Epidermal melanocyte (primary cell): Measurements from ENCODE around the gene POMGNT2.

ENCODE experiments used
- DNase-seq: peaks from one replicate; pipeline ENCODE4 v3.0.0; 2011; ENCODE audit warnings: low spot score; ENCODE audit not compliant: insufficient read length

POMGNT2 gene

GRCh38 chr3:43105596-43106292, at the start of gene POMGNT2:
Gene POMGNT2 (minus strand): TSS chr3:43106079. CDS start chr3:43081431, 24,648 bp downstream.
- peak; percentile 96 for DNase-seq

DNA sequence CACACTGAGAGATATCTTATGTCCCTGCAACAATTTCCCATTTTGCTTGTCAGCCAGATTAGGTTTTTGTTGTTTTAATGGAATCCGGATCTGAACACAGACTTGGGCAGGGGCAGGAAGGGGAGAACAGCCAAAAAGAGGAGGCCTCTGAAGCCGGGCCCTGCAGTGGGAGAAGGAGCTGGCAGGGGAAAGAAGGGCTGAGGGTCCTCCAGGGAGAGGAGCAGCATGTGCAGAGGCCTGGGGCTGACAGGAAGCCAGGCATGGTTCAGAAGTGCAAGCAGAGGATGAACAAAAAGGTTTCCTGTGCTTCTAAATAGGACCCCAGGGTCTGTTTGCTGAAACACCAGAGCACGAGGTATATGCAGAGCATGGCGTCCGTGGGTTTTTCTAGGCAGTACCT, 49.1 kb upstream of the POMGNT2 start:
- DNase-seq = no peak

- DNase-seq = no peak
Observed at GRCh38 chr3:43153216-43154083, 47.6 kb upstream of the POMGNT2 start.

- peak; percentile 57 for DNase-seq
Observed at GRCh38 chr3:43152649-43153048, 46.8 kb upstream of the POMGNT2 start.

DNA sequence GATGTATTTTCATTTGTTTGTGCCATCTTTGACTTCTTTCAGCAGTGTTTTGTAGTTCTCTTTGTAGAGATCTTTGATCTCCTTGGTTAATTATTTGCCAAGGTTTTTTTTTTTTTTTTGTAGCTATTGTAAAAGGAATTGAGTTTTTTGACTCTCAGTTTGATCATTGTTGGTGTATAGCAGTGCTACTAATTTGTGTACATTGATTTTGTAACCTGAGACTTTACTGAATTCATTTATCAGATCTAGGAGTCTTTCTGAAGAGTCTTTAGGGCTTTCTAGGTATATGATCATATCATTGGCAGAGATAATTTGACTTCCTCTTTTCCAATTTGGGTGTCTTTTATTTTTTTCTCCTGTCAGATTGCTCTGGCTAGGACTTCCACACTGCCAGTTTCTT, 42.2 kb upstream of the POMGNT2 start:
- DNase-seq = no peak

GRCh38 chr3:43146599-43146998, 40.7 kb upstream of the POMGNT2 start:
- DNase-seq = no peak

- DNase-seq = no peak
Observed at GRCh38 chr3:43144761-43145490, 39.0 kb upstream of the POMGNT2 start.

DNA sequence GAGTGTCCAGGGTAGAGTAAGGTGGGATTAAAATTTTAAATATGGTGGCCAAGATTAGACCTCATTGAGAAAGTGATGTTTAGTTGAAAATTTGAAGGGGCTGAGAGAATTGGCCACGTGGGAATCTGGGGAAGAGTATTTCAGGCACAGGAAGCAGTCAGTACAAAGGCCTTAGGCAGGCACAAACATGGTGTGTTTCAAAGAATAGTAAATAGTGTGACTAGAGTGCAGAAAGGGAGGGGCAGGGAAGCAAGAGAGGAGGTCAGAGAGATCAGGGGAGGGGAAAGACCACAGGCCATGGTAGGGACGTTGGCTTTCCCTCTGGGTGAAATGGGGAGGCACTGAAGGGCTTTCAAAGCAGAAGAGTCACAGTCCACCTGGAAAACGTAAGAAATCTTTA, 36.6 kb upstream of the POMGNT2 start:
- no peak for DNase-seq

GRCh38 chr3:43138488-43139231, 32.8 kb upstream of the POMGNT2 start:
- DNase-seq = no peak

GRCh38 chr3:43132870-43133636, 27.2 kb upstream of the POMGNT2 start:
- DNase-seq = no peak

GRCh38 chr3:43132193-43132592, 26.3 kb upstream of the POMGNT2 start:
- no peak for DNase-seq

GRCh38 chr3:43128464-43128863, 22.6 kb upstream of the POMGNT2 start:
- no peak for DNase-seq

DNA sequence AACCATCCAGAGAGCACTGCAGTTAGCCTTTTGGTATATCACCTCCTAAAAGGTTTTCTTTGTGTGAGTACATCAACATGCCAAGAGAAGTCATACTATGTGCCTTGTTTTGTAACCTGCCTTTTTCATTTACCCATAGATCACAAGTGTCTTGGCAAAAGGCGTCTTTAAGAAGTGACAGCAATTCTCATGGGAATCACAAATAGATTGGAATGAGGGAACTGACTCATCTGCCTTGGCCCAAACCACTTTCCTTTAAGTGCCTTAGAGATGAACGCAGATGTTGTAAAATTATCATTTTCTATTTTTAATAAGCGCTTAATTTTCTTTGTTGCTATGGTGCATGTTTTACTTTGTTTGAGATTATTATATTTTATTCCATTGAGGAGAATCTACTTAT, 20.7 kb upstream of the POMGNT2 start:
- no peak for DNase-seq

- no peak for DNase-seq
Observed at GRCh38 chr3:43123895-43124294, 18.0 kb upstream of the POMGNT2 start.

DNA sequence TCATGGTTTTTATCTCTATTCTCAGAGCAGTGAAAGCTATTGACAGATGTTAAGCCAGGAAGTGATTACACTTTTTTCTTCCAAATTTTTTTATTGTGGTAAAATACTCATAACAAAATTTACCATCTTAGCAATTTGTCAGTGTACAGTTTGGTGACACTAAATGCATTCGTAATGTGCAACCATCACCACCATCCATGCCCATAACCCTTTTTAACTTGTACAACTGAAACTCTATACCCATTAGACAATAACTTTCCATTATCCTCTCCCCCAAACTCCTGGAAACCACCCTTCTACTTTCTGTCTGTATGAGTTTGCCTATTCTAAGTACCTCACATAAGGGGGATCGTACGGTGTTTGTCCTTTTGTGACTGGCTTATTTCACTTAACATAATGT, 15.1 kb upstream of the POMGNT2 start:
- DNase-seq = no peak

DNA sequence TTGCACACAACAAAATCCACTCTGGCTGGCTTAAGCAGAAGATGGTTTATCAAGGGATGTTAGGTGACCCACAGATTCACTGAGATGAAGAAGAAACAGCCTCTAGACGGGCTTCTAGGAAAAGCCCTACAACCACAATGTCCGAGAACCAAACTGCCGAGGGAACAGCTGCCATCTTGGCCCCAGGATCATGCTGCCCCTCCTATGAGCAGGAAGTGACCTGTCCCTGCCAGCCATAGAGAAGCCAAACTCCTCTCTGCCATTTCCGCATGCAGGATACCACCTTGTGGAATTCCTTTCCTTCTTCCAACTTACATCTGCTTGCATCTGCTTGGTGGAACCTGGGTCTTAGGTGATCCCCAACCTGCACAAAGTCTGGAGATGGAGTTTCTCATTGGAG, 11.4 kb upstream of the POMGNT2 start:
- no peak for DNase-seq

DNA sequence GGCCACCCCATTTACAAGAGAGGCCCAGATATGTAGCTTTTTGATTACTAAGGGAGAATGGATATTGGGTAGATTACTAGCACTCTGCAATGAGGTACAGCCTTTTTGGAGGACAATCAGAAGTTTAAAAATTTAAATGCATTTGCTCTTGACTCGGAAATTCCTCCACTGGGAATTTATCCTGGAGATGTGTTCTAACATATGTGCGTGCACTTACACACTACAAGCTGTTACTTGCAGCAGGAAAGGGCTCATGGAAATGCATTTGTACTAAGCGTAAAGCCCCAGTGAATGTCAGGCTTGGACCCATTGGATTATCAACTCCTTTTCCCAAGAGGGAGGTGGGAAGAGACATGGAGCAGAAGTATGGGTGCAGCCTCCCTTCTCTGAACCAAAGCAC, 7.8 kb upstream of the POMGNT2 start:
- no peak for DNase-seq

GRCh38 chr3:43106293-43106628, 382 bp upstream of the POMGNT2 start:
- DNase-seq = no peak

GRCh38 chr3:43104660-43105595, 951 bp downstream of the POMGNT2 start:
- no peak for DNase-seq

DNA sequence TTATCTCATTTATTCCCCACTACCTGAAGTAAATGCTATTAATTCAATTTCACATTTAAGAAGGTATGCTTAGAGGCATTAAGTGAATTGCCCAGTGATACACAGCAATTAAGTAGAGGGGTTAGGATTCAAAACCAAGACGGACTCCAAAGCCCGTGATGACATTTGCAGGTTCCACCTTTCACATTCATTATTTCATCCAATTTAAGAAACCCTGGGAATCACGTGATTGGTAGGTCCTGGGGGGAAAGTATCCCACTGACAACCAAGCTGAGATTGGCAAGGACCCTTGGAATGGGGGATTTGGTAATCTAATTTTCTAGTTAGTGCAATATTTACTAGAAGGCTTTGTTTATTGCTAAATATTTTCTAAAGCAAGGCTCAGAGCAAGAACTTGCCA, 1.8 kb downstream of the POMGNT2 start:
- no peak for DNase-seq
